ENCODE results near the gene CAST.

The CAST gene

DNA sequence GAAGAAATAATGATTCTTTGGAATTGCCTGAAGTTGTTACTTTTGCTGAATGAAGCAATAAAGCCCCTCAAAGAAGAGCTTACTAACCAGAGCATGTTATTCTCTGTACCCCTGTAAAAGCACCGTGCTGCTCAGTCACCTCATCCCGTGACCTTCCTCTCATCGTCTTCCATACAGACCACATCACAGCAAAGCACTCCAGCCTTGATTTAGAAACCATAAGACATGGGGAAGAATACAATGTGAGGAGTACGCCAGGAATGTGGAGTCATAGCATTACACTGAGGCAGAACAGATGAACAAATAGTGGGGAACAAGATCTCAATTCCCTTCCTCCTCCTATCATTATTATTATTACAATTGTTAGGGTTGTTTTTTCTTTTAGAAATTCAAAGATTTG lies 96.4 kb downstream of the CAST start:
- TF ChIP-seq REST (IDR thresholded peaks at IDR 0.05; ENCODE audit: insufficient read depth in 1 of 2, low read depth in 2 of 2, low read length in 2 of 2): no peak
- no peak for TF ChIP-seq TAF1 (IDR thresholded peaks at IDR 0.05; ENCODE audit: borderline replicate concordance, insufficient read depth, low read length)
- TF ChIP-seq POLR2AphosphoS5 (IDR thresholded peaks at IDR 0.05; ENCODE audit: low read depth, low read length): no peak
- TF ChIP-seq FOXP2 (optimal IDR thresholded peaks at IDR 0.05; ENCODE audit: borderline replicate concordance, extremely low read depth, extremely low read length, insufficient read depth): no peak
- TF ChIP-seq SIN3A (IDR thresholded peaks at IDR 0.05; ENCODE audit: borderline replicate concordance, insufficient read depth, low read length): no peak

DNA sequence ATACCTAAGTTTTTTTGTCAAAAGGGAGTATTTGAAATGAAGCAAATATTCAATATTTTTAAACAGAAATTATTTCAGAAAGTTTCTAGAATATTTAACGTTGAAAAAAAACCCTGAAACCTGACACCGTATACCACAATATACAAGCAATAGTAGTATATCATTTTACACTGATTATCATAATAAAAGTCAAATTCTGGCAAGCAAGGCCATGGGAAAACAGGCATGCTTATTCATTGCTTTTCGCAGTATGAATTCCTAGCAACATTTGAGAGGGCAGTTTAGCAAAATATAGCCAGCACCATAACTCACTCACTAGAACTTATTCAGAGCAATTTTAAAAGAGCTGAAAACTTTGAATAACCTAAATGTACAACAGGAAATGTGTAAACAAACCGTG lies 99.4 kb downstream of the CAST start:
- no peak for TF ChIP-seq SIN3A (IDR thresholded peaks at IDR 0.05; ENCODE audit: borderline replicate concordance, insufficient read depth, low read length)
- TF ChIP-seq POLR2AphosphoS5 (IDR thresholded peaks at IDR 0.05; ENCODE audit: low read depth, low read length): no peak
- TF ChIP-seq REST (IDR thresholded peaks at IDR 0.05; ENCODE audit: insufficient read depth in 1 of 2, low read depth in 2 of 2, low read length in 2 of 2): no peak
- TF ChIP-seq TAF1 (IDR thresholded peaks at IDR 0.05; ENCODE audit: borderline replicate concordance, insufficient read depth, low read length): no peak
- no peak for TF ChIP-seq FOXP2 (optimal IDR thresholded peaks at IDR 0.05; ENCODE audit: borderline replicate concordance, extremely low read depth, extremely low read length, insufficient read depth)

- TF ChIP-seq REST (IDR thresholded peaks at IDR 0.05; ENCODE audit: insufficient read depth in 1 of 2, low read depth in 2 of 2, low read length in 2 of 2) (no peak), FOXP2 (optimal IDR thresholded peaks at IDR 0.05; ENCODE audit: borderline replicate concordance, extremely low read depth, extremely low read length, insufficient read depth) (no peak), SIN3A (IDR thresholded peaks at IDR 0.05; ENCODE audit: borderline replicate concordance, insufficient read depth, low read length) (no peak), POLR2AphosphoS5 (IDR thresholded peaks at IDR 0.05; ENCODE audit: low read depth, low read length) (no peak), TAF1 (IDR thresholded peaks at IDR 0.05; ENCODE audit: borderline replicate concordance, insufficient read depth, low read length) (no peak)
Measured at GRCh38 chr5:96763026-96763425, 100.8 kb downstream of the CAST start.

DNA sequence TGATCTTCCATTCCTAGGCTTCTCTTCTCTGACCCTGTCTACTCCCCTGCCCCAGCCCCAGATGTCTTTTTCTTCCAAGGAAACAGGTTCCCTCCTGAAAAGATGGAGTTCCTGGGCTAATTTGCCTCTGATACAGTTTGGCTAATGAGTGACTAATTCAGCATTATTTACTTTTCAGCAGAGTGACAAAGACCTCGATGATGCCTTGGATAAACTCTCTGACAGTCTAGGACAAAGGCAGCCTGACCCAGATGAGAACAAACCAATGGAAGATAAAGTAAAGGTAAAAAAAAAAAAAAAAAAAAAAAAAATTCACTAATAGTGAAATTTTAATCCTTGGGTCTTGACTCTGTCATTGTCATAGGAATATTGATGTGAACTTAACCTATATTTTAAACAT lies 102.9 kb downstream of the CAST start:
- no peak for TF ChIP-seq SIN3A (IDR thresholded peaks at IDR 0.05; ENCODE audit: borderline replicate concordance, insufficient read depth, low read length)
- no peak for TF ChIP-seq TAF1 (IDR thresholded peaks at IDR 0.05; ENCODE audit: borderline replicate concordance, insufficient read depth, low read length)
- no peak for TF ChIP-seq FOXP2 (optimal IDR thresholded peaks at IDR 0.05; ENCODE audit: borderline replicate concordance, extremely low read depth, extremely low read length, insufficient read depth)
- no peak for TF ChIP-seq REST (IDR thresholded peaks at IDR 0.05; ENCODE audit: insufficient read depth in 1 of 2, low read depth in 2 of 2, low read length in 2 of 2)
- TF ChIP-seq POLR2AphosphoS5 (IDR thresholded peaks at IDR 0.05; ENCODE audit: low read depth, low read length): no peak

DNA sequence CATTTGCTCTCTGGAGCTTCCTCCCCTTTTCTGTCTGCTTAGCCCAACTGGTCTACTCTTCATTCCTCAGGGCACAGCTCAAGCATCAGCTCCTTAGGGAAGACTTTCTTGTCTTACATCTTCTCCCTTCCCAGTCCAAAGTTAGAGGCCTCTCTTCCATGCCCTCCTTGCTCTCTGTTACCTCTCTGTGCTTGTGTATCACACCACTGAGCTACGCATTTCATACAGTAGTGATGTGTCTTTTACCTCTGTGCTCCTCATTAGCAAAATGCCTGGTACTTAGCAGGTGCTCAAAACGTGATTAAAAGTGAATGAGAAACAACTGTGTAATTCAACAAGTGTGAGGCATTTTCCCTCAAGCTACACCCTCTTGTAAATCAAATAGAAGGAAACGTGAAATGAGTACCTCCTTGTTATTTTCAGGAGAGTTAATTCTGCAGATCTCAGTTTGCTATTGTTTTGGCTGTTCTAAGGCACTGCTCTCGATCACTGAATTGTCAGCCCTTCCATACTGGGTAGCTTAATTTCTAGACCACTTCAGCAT lies 106.6 kb downstream of the CAST start:
- TF ChIP-seq REST (IDR thresholded peaks at IDR 0.05; ENCODE audit: insufficient read depth in 1 of 2, low read depth in 2 of 2, low read length in 2 of 2): no peak
- TF ChIP-seq FOXP2 (optimal IDR thresholded peaks at IDR 0.05; ENCODE audit: borderline replicate concordance, extremely low read depth, extremely low read length, insufficient read depth): no peak
- no peak for TF ChIP-seq POLR2AphosphoS5 (IDR thresholded peaks at IDR 0.05; ENCODE audit: low read depth, low read length)
- TF ChIP-seq TAF1 (IDR thresholded peaks at IDR 0.05; ENCODE audit: borderline replicate concordance, insufficient read depth, low read length): no peak
- TF ChIP-seq SIN3A (IDR thresholded peaks at IDR 0.05; ENCODE audit: borderline replicate concordance, insufficient read depth, low read length): no peak

All from PFSK-1 (cell line).